Upper lobe of left lung (tissue), 4 donors: ENCODE measurements around the gene MAPKBP1.

Experiments used
- CTCF ChIP-seq, 6 experiments: fragments of 450-650 bp in 4 of 6; fragments of 200-600 bp in 2 of 6; sonication (generic) in 2 of 6; IDR thresholded peaks; one replicate each; pipeline ENCODE4 v1.5.1; 2016 to 2019; ENCODE audit warnings: antibody characterized with exemption in 6 of 6
- POLR2AphosphoS5 ChIP-seq, 2 donors: sonication (generic); formaldehyde crosslinking; IDR thresholded peaks; one replicate each; pipeline ENCODE4 v1.5.1; 2017; ENCODE audit warnings: antibody characterized with exemption in 2 of 2

- no peak for TF ChIP-seq CTCF (IDR thresholded peaks at IDR 0.05)
- TF ChIP-seq POLR2AphosphoS5 (IDR thresholded peaks at IDR 0.05) = no peak
Measured at GRCh38 chr15:41842229-41842628, 67.9 kb downstream of the MAPKBP1 start.
